ENCODE results near the gene HSD17B13.
"Not testable (repeated sequence)": the region's sequence is repeated elsewhere in the genome, so short reads cannot be mapped to it uniquely, and the experiment has no call there.

HSD17B13 gene

GRCh38 chr4:87304745-87305432, 17.8 kb downstream of the HSD17B13 start:
- no peak for TF ChIP-seq CTCF (IDR thresholded peaks at IDR 0.05; ENCODE audit: insufficient read depth, missing control alignments)
- no peak for FAIRE-seq
- DNase-seq (ENCODE audit: insufficient read length, low spot score), result no peak

GRCh38 chr4:87299898-87300297, 22.8 kb downstream of the HSD17B13 start:
- no peak for DNase-seq (ENCODE audit: insufficient read length, low spot score)
- no peak for FAIRE-seq
- TF ChIP-seq CTCF (IDR thresholded peaks at IDR 0.05; ENCODE audit: insufficient read depth, missing control alignments), result no peak

GRCh38 chr4:87298362-87298761, 24.3 kb downstream of the HSD17B13 start:
- DNase-seq (ENCODE audit: insufficient read length, low spot score) (no peak), FAIRE-seq (no peak)
- no peak for TF ChIP-seq CTCF (IDR thresholded peaks at IDR 0.05; ENCODE audit: insufficient read depth, missing control alignments)

GRCh38 chr4:87294911-87295310, 27.8 kb downstream of the HSD17B13 start:
- FAIRE-seq; DNase-seq (ENCODE audit: insufficient read length, low spot score): not testable (repeated sequence)

- not testable (repeated sequence) for DNase-seq (ENCODE audit: insufficient read length, low spot score); FAIRE-seq
Measured at GRCh38 chr4:87293889-87294288, 28.8 kb downstream of the HSD17B13 start.

GRCh38 chr4:87286970-87287369, 35.7 kb downstream of the HSD17B13 start:
- no peak for FAIRE-seq
- TF ChIP-seq CTCF (IDR thresholded peaks at IDR 0.05; ENCODE audit: insufficient read depth, missing control alignments), result no peak
- DNase-seq (ENCODE audit: insufficient read length, low spot score), result no peak

- not testable (repeated sequence) for FAIRE-seq; DNase-seq (ENCODE audit: insufficient read length, low spot score)
Measured at GRCh38 chr4:87284268-87284667, 38.4 kb downstream of the HSD17B13 start.

GRCh38 chr4:87283151-87283550, 39.5 kb downstream of the HSD17B13 start:
- TF ChIP-seq CTCF (IDR thresholded peaks at IDR 0.05; ENCODE audit: insufficient read depth, missing control alignments), result no peak
- FAIRE-seq (no peak), DNase-seq (ENCODE audit: insufficient read length, low spot score) (no peak)

GRCh38 chr4:87281603-87282002, 41.1 kb downstream of the HSD17B13 start:
- no peak for FAIRE-seq
- no peak for DNase-seq (ENCODE audit: insufficient read length, low spot score)
- TF ChIP-seq CTCF (IDR thresholded peaks at IDR 0.05; ENCODE audit: insufficient read depth, missing control alignments), result no peak
